ENCODE measurements around the gene RAMACL. TPM values are rescaled to one million over a fixed set of nuclear protein-coding genes. Genes with fewer than 3 reads are reported as not detected.
"Not testable (repeated sequence)": the region's sequence is repeated elsewhere in the genome, so short reads cannot be mapped to it uniquely, and the experiment has no call there.

Gene RAMACL
- total RNA-seq, 1 experiment from 2014 or later = 0.34 TPM

GRCh38 chr6:166596776-166597507, 10.5 kb upstream of the RAMACL start:
- no peak for DNase-seq (ENCODE audit: low read depth)

- DNase-seq (ENCODE audit: low read depth) = no peak
Observed at GRCh38 chr6:166595949-166596348, 9.5 kb upstream of the RAMACL start.

- no peak for DNase-seq (ENCODE audit: low read depth)
Observed at GRCh38 chr6:166595061-166595780, 8.7 kb upstream of the RAMACL start.

- DNase-seq (ENCODE audit: low read depth) = peak; percentile 23
Observed at GRCh38 chr6:166592821-166593220, 6.3 kb upstream of the RAMACL start.

GRCh38 chr6:166591961-166592520, 5.6 kb upstream of the RAMACL start:
- DNase-seq (ENCODE audit: low read depth) = no peak

- no peak for DNase-seq (ENCODE audit: low read depth)
Observed at GRCh38 chr6:166591026-166591425, 4.5 kb upstream of the RAMACL start.

- no peak for DNase-seq (ENCODE audit: low read depth)
Observed at GRCh38 chr6:166589786-166590574, 3.5 kb upstream of the RAMACL start.

- no peak for DNase-seq (ENCODE audit: low read depth)
Observed at GRCh38 chr6:166589337-166589731, 2.9 kb upstream of the RAMACL start.

- peak; percentile 38 for DNase-seq (ENCODE audit: low read depth)
Observed at GRCh38 chr6:166588691-166589336, 2.3 kb upstream of the RAMACL start.

- DNase-seq (ENCODE audit: low read depth) = no peak
Observed at GRCh38 chr6:166587631-166588413, 1.3 kb upstream of the RAMACL start.

- DNase-seq (ENCODE audit: low read depth) = no peak
Observed at GRCh38 chr6:166584853-166585429, 1.5 kb downstream of the RAMACL start.

- DNase-seq (ENCODE audit: low read depth) = no peak
Observed at GRCh38 chr6:166584155-166584554, 2.3 kb downstream of the RAMACL start.

- no peak for DNase-seq (ENCODE audit: low read depth)
Observed at GRCh38 chr6:166583230-166583965, 3.1 kb downstream of the RAMACL start.

- DNase-seq (ENCODE audit: low read depth) = peak; percentile 36
Observed at GRCh38 chr6:166582258-166582657, 4.2 kb downstream of the RAMACL start.

GRCh38 chr6:166581801-166582200, 4.7 kb downstream of the RAMACL start:
- not testable (repeated sequence) for DNase-seq (ENCODE audit: low read depth)

- DNase-seq (ENCODE audit: low read depth) = no peak
Observed at GRCh38 chr6:166581091-166581511, 5.4 kb downstream of the RAMACL start.

- DNase-seq (ENCODE audit: low read depth) = no peak
Observed at GRCh38 chr6:166580076-166581050, 6.1 kb downstream of the RAMACL start.

GRCh38 chr6:166579237-166579850, 7.1 kb downstream of the RAMACL start:
- no peak for DNase-seq (ENCODE audit: low read depth)
